GM12801 (cell line): ENCODE results near the gene CD276.

ENCODE experiments used
- TF ChIP-seq, protein P1 (sequence below): IDR thresholded peaks from one replicate; pipeline ENCODE4 v1.5.1; 2011; ENCODE audit warnings: control low read depth; ENCODE audit not compliant: insufficient read length; ENCODE audit errors: extremely low read depth

CD276 gene

DNA sequence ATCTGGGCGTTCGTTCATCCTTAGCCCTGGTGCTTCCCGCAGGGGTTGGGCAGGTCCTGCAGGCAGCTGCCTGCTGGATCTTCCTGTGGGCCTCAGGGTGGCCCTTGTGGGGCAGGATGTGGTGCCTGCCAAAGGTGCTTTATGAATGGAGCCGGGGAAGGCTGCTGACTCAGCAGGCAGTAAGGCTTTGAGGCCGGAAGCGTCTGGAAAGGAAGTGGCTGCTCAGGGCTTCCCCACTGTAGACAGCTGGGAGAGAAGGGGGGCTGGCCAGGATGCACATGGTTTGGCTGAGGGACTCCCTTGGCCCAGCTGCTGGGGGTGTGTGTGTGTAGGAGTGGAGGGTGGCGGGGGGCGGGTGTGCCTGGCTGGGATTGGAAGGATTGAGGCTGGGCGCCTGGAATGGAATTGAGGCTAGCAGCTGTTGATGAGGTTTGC, 12.9 kb downstream of the CD276 start:
- TF ChIP-seq, protein P1, sequence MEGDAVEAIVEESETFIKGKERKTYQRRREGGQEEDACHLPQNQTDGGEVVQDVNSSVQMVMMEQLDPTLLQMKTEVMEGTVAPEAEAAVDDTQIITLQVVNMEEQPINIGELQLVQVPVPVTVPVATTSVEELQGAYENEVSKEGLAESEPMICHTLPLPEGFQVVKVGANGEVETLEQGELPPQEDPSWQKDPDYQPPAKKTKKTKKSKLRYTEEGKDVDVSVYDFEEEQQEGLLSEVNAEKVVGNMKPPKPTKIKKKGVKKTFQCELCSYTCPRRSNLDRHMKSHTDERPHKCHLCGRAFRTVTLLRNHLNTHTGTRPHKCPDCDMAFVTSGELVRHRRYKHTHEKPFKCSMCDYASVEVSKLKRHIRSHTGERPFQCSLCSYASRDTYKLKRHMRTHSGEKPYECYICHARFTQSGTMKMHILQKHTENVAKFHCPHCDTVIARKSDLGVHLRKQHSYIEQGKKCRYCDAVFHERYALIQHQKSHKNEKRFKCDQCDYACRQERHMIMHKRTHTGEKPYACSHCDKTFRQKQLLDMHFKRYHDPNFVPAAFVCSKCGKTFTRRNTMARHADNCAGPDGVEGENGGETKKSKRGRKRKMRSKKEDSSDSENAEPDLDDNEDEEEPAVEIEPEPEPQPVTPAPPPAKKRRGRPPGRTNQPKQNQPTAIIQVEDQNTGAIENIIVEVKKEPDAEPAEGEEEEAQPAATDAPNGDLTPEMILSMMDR, result no peak

DNA sequence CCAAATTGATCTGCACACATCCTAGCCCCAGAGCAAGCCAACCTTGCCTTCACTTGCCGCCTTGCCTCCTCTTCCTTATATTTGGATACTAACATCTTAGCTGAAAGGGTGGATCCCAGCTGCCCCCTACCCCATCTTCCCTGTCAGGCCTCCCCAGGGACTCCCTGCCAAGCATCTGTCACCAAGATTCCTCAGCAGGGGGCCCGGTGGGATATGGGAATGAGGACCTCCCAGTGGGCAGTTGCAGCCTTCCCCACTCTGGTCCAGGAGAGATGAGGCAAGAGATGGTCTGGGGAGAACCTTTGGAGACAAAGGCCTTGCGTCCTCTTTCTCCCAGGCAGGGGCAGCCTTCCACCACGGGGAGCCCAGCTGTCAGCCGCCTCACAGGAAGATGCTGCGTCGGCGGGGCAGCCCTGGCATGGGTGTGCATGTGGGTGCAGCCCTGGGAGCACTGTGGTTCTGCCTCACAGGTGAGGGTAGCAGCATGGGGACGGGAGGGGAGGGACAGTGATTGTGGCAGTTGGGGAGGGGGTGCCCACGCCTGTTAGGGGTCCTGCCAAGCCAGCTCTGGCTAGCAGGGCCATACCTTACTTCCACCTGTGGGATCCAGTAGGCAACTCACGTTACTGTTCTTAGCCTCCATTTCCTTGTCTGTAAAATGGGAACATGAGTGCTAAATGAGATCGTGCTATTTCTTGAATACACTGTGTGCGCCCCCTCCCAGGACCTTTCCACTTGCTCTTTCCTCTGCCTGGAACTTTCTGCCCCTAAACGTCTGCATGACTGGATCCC, 15.3 kb downstream of the CD276 start:
- TF ChIP-seq, protein P1, result no peak

DNA sequence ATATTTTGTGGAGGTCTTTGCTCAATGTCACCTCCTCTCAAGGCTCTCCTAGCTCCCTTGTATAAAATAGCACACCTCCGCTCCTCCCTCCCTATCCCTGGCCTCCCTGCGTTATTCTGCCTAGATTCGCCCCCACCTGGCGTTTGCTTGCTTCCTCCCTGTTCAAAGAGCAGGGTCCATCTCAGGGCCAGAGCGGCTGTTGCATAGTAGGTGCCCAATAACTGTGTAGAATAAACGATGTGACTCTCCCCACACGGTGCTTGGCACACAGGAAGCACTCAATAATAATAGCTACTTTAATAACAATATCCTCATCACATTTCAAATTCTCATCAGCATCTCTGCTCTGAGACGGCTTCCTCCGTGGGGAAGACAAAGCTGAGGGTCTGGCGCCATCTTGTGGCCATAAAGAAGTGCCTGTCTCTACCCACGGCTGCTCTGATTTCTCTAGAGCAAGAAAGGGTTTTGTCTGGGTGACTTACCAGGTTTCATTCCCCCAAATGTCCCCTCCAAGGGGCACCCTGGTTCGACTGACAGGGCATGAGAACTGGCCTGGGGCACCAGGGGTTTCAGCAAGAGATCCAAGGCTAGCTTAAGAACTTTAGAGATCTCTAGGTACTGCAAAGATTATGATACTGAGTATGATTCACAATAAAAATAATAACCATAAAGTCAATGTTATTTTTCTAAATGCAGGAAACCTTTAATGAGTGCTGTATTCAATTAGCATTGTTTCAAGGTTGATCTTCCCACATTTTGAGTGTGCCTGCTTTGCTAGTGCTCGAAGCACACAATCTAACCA, 16.1 kb downstream of the CD276 start:
- TF ChIP-seq, protein P1, result peak; percentile 43

DNA sequence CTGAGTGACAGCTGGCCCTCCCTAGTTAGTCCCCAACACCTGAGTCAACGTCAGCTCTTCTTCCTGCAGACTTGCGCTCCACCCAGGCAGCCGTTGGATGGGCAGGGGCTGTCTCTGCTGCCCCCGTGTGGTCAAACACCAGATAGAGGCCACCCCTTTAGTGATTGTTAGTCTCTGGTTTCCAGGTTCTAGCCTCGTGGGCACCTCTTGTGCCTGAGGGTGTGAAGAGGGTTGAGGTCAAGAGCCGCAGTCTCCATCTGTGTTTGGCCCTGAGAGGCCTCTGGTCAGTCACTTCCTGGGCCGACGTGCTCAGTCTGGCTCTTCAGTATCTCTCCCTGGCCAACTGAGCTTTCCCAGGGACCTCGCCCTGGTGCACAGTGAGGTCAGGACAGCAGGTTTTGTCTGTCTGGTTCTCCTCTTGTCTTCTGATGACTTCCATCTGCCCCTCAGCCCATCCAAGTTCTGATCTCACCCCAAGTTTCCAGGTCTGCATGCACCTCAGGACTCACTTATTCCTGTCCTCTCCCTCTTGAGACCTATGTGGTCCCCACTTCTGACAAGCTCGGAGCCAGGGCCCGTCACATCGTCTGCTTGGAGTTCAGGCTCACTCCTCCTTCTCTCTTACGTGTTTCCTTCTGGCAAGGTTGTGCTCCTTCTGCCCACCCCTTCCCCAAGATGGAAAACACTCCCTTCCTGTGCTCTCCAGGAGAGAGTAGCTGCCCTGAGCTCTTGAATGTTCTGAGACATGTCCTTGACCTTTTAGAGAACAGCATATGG, 20.9 kb downstream of the CD276 start:
- TF ChIP-seq, protein P1, result no peak

DNA sequence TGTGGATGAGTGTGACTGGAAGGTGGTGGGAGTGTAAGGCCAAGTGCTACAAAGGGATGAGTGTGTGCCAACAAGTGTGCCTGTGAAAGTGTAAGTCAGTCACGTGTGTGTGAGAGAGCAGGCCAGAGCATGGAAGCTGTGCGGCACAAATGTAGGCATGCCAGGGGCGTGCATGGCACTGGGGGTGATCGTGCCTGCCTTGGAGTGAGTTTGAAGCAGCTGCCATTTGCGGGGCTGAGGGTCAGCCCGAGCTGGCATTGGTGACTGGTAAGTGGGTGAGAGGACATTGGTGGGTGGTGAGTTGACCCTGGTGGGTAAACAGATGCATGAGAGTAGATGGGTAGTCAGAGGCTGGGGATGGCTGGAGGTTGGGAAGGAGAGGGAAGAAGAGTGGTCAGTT, 24.5 kb downstream of the CD276 start:
- TF ChIP-seq, protein P1, result no peak

DNA sequence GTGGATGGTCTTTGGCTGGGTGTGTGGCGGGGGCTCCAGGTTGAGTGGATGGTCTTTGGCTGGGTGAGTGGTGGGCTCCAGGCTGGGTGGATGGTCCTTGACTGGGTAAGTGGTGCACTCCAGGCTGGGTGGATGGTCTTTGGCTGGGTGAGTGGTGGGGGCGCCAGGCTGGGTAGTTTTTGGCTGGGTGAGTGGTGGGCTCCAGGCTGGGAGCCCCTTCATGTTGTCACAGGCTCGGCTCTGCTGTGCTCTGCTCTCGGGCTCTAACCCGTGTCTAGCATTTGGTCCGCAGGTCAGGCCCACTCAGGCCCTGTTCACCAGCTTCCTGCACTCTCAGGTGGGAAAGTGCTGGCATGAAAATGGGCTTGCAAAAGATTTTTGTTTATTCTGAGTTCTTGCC, 25.1 kb downstream of the CD276 start:
- TF ChIP-seq, protein P1, result no peak

DNA sequence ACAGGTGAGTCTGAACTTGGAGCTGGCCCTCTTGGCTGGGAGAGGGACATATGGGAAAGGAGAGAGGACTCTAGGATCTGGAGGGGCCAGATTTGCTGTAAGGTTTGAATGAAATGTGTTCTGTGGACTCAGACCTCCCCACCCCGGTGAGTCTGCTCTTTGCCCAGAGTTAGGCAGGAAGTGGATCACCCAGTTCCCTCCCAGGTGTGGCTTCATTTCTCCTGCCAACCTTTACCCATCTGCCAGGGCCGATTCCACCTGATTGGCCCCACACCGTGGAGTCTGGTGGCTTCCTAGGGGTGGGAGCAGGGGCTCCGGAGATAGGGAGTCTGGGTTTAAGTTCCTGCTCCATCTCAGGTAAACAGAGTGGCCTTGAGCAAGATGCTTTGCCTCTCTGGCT, 25.5 kb downstream of the CD276 start:
- TF ChIP-seq, protein P1, result no peak
